Lung microvascular endothelial cell (primary cell): ENCODE measurements around the gene TYROBP. TPM values are rescaled to one million over a fixed set of nuclear protein-coding genes. Genes with fewer than 3 reads are reported as not detected.
"Not testable (repeated sequence)": the region's sequence is repeated elsewhere in the genome, so short reads cannot be mapped to it uniquely, and the experiment has no call there.

Source experiments
- DNase-seq, 2 donors: peaks; one replicate each; pipeline versions ENCODE4 v3.0.0 to v3.0.0-alpha.2; 2010; ENCODE audit warnings: low read depth in 2 of 2
- total RNA-seq: library from RNA; depleted of rRNA; stranded (reverse); fragments of >200 nt; gene quantifications from 2 replicates; pipeline ENCODE4 v1.2.1, GENCODE V29; 2014

Gene TYROBP
- total RNA-seq, result not detected in 2 replicates

- DNase-seq, result no peak
Measured at GRCh38 chr19:35908010-35908441, at the start of gene TYROBP. Gene TYROBP (minus strand): TSS chr19:35908295. CDS start chr19:35908228, 67 bp downstream.

- not testable (repeated sequence) for DNase-seq
Measured at GRCh38 chr19:35957411-35957810, 49.3 kb upstream of the TYROBP start.

GRCh38 chr19:35955881-35956634, 48.0 kb upstream of the TYROBP start:
- DNase-seq, result no peak

- DNase-seq, result no peak
Measured at GRCh38 chr19:35949131-35949530, 41.0 kb upstream of the TYROBP start.

- no peak for DNase-seq
Measured at GRCh38 chr19:35946203-35946602, 38.1 kb upstream of the TYROBP start.

GRCh38 chr19:35945121-35945790, 37.2 kb upstream of the TYROBP start:
- DNase-seq, result no peak

GRCh38 chr19:35944556-35944955, 36.5 kb upstream of the TYROBP start:
- no peak for DNase-seq

GRCh38 chr19:35943321-35944301, 35.5 kb upstream of the TYROBP start:
- DNase-seq, result no peak

GRCh38 chr19:35942235-35942634, 34.1 kb upstream of the TYROBP start:
- no peak for DNase-seq

GRCh38 chr19:35940839-35941238, 32.7 kb upstream of the TYROBP start:
- DNase-seq, result no peak

GRCh38 chr19:35940078-35940775, 32.1 kb upstream of the TYROBP start:
- no peak for DNase-seq

- DNase-seq, result no peak
Measured at GRCh38 chr19:35939307-35940077, 31.4 kb upstream of the TYROBP start.

GRCh38 chr19:35938282-35939224, 30.5 kb upstream of the TYROBP start:
- no peak for DNase-seq

- no peak for DNase-seq
Measured at GRCh38 chr19:35937345-35938281, 29.5 kb upstream of the TYROBP start.

- DNase-seq, result no peak
Measured at GRCh38 chr19:35936738-35937268, 28.7 kb upstream of the TYROBP start.

- DNase-seq, result peak; percentile 69 to 75
Measured at GRCh38 chr19:35935911-35936737, 28.0 kb upstream of the TYROBP start, which contains the start of gene LRFN3. Gene LRFN3 (plus strand): TSS chr19:35936374. CDS start chr19:35939426, 3,052 bp downstream.
